Suprapubic skin (tissue), 4 donors: ENCODE results near the gene RIBC2. TPM values are rescaled to one million over a fixed set of nuclear protein-coding genes. Genes with fewer than 3 reads are reported as not detected.
A peak's percentile ranks its signal among the peaks of the same experiment; 100 is the strongest.

Experiments
- DNase-seq, 2 donors: peaks; one replicate each; pipeline ENCODE4 v3.0.0-alpha.2; 2019; ENCODE audit warnings: low spot score in 2 of 2
- H3K27ac ChIP-seq: fragments of 200-600 bp; sonication (generic); one replicate; pipeline ENCODE4 v1.5.1; 2019
- H3K27me3 ChIP-seq: fragments of 200-600 bp; sonication (generic); one replicate; pipeline ENCODE4 v1.5.1; 2019
- H3K36me3 ChIP-seq: fragments of 200-600 bp; sonication (generic); one replicate; pipeline ENCODE4 v1.5.1; 2019
- H3K4me1 ChIP-seq: fragments of 200-600 bp; sonication (generic); one replicate; pipeline ENCODE4 v1.5.1; 2019
- H3K4me3 ChIP-seq: fragments of 200-600 bp; sonication (generic); one replicate; pipeline ENCODE4 v1.5.1; 2019; ENCODE audit warnings: mild to moderate bottlenecking
- H3K9me3 ChIP-seq: fragments of 200-600 bp; sonication (generic); one replicate; pipeline ENCODE4 v1.5.1; 2019
- EP300 ChIP-seq: sonication (generic); formaldehyde crosslinking; IDR thresholded peaks from one replicate; pipeline ENCODE4 v1.6.1; 2017; ENCODE audit warnings: antibody characterized with exemption
- POLR2A ChIP-seq, 2 donors: fragments of 450-650 bp; IDR thresholded peaks; one replicate each; pipeline ENCODE4 v1.6.1; 2017; ENCODE audit warnings: antibody characterized with exemption in 2 of 2, mild to moderate bottlenecking in 2 of 2, moderate library complexity in 2 of 2
- POLR2AphosphoS5 ChIP-seq, 3 donors: sonication (generic); formaldehyde crosslinking; IDR thresholded peaks; one replicate each; pipeline ENCODE4 v1.6.1; 2017; ENCODE audit warnings: antibody characterized with exemption in 3 of 3
- WGBS: methylation state at CpG from one replicate; pipeline ENCODE4 v1.1.5; 2018; 5-methylcytosine and 5-hydroxymethylcytosine counted together
- total RNA-seq, 4 donors: library from RNA; depleted of rRNA; stranded (reverse); fragments of >200 nt; gene quantifications; one replicate each; pipeline ENCODE4 v1.1.0, GENCODE V29; 2016
- TF ChIP-seq, protein P1 (sequence below), 2 donors: fragments of 200-600 bp in 1 of 2; fragments of 450-650 bp in 1 of 2; sonication (generic) in 1 of 2; IDR thresholded peaks; one replicate each; pipeline ENCODE4 v1.5.1; 2016 to 2019; ENCODE audit warnings: antibody characterized with exemption in 2 of 2, mild to moderate bottlenecking in 1 of 2, moderate library complexity in 1 of 2

The RIBC2 gene
- total RNA-seq, 4 donors from 2014 or later: 0.30 to 5.7 TPM; not detected in 2

DNA sequence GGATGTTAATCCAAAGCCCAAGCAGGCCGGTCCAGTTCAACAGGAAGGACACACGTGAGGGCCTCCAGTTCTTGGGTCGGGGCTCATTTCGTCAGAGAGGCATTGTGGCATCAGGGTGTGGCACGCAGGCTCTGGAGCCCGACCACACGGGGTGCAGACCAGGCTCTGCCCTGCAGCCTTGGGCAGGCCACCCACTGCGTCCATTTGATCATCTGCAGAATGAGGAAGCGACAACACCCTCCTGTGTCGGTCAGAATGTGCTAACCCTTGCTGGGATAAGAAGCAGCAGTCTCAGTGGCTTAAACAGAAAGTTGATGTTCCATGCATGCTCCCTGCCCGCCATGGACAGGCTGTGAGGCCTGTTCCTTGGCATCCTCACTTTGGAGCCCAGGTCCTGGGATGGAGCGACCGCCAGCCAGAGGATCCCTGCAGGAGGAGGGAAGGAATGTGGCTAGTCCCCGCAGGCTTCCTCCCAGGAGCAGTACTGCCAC, 10.8 kb downstream of the RIBC2 start:
- Histone ChIP-seq H3K36me3 (no peaks in the 10 kb centered on the region), H3K9me3 (no peaks in the 10 kb centered on the region), H3K4me1 (peaks cover 8% of the 10 kb centered on the region), H3K27me3 (no peaks in the 10 kb centered on the region), H3K27ac (peak overlapping the region; percentile 55), H3K4me3 (no peak overlapping the region)
- peak in 1 of 3 donors; percentile 11 for TF ChIP-seq POLR2AphosphoS5 (IDR thresholded peaks at IDR 0.05)
- TF ChIP-seq, protein P1, sequence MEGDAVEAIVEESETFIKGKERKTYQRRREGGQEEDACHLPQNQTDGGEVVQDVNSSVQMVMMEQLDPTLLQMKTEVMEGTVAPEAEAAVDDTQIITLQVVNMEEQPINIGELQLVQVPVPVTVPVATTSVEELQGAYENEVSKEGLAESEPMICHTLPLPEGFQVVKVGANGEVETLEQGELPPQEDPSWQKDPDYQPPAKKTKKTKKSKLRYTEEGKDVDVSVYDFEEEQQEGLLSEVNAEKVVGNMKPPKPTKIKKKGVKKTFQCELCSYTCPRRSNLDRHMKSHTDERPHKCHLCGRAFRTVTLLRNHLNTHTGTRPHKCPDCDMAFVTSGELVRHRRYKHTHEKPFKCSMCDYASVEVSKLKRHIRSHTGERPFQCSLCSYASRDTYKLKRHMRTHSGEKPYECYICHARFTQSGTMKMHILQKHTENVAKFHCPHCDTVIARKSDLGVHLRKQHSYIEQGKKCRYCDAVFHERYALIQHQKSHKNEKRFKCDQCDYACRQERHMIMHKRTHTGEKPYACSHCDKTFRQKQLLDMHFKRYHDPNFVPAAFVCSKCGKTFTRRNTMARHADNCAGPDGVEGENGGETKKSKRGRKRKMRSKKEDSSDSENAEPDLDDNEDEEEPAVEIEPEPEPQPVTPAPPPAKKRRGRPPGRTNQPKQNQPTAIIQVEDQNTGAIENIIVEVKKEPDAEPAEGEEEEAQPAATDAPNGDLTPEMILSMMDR (IDR thresholded peaks at IDR 0.05): no peak
- DNase-seq: peak; percentile 75
- 74% methylated on average over 10 of the region's 14 CpGs for WGBS

GRCh38 chr22:45425101-45425500, 11.6 kb downstream of the RIBC2 start:
- DNase-seq: peak; percentile 28 to 48
- Histone ChIP-seq H3K4me1 (peaks cover 8% of the 10 kb centered on the region), H3K36me3 (no peaks in the 10 kb centered on the region), H3K9me3 (no peaks in the 10 kb centered on the region), H3K27ac (no peak overlapping the region), H3K4me3 (no peak overlapping the region), H3K27me3 (no peaks in the 10 kb centered on the region)
- TF ChIP-seq POLR2A (IDR thresholded peaks at IDR 0.05): no peak
- TF ChIP-seq POLR2AphosphoS5 (IDR thresholded peaks at IDR 0.05): no peak
- TF ChIP-seq EP300: no peak
- TF ChIP-seq, protein P1 (IDR thresholded peaks at IDR 0.05): no peak
- 68% methylated on average over 5 of the region's 5 CpGs for WGBS

GRCh38 chr22:45425531-45426265, 12.2 kb downstream of the RIBC2 start:
- Histone ChIP-seq H3K4me1 (peaks cover 8% of the 10 kb centered on the region), H3K27me3 (no peaks in the 10 kb centered on the region), H3K27ac (no peak overlapping the region), H3K9me3 (no peaks in the 10 kb centered on the region), H3K4me3 (no peak overlapping the region), H3K36me3 (no peaks in the 10 kb centered on the region)
- peak; percentile 58 to 72 for DNase-seq
- WGBS: 85% methylated on average over 14 of the region's 23 CpGs
- TF ChIP-seq, protein P1 (IDR thresholded peaks at IDR 0.05): no peak
- no peak for TF ChIP-seq POLR2A (IDR thresholded peaks at IDR 0.05)

DNA sequence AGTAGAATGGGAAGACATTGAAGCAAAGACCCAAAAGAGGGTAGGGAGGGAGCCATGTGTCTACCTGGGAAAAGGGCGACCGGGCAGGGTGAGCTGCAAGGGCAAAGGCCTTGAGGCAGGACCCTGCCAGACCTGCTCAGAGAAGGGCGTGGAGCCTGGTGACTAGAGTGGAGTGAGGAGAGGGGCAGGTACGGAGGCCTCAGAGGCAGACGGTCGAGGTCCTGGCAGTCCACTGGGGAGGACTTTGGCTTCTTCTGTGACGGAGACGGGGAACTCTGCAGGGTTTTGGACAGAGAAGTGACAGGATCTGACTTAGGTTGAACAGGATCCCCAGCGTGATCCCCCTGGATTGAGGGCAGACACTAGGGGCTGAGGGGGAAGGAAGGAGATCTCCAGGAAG, 12.9 kb downstream of the RIBC2 start:
- H3K36me3 ChIP-seq: no peaks in the 10 kb centered on the region
- whole genome bisulfite sequencing: 97% methylated on average over 9 of the region's 9 CpGs
- H3K4me3 ChIP-seq: no peak overlapping the region
- TF ChIP-seq EP300 (no peak), POLR2A (IDR thresholded peaks at IDR 0.05) (no peak), POLR2AphosphoS5 (IDR thresholded peaks at IDR 0.05) (no peak)
- TF ChIP-seq, protein P1 (IDR thresholded peaks at IDR 0.05): no peak
- DNase-seq: peak; percentile 49 to 71
- H3K9me3 ChIP-seq: no peaks in the 10 kb centered on the region
- H3K27ac ChIP-seq: no peak overlapping the region
- no peaks in the 10 kb centered on the region for H3K27me3 ChIP-seq
- H3K4me1 ChIP-seq: peaks cover 8% of the 10 kb centered on the region

DNA sequence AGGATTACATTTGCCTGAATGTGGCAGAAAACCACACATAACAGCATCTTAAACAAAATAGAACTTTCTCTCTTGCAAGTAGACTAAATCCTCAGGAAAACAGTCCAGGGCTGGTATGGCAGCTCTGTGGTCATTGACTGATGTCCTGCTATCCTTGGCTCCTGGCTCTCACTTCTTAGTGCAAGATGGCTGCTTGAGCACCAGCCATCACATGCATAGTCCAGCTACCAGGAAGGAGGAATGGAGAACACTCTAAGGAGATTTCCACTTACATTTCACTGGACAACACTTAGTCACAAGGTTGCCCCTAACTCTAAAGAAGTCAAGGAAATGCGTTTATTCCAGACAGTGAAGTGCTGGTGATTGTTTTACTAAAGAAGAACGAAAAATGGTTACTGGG, 13.6 kb downstream of the RIBC2 start:
- 77% methylated on average over 2 of the region's 2 CpGs for WGBS

More for the DNA sequence above, 13.6 kb downstream of the RIBC2 start:
- no peak for TF ChIP-seq EP300
- no peak for TF ChIP-seq POLR2AphosphoS5 (IDR thresholded peaks at IDR 0.05)
- TF ChIP-seq, protein P1 (IDR thresholded peaks at IDR 0.05): no peak
- TF ChIP-seq POLR2A (IDR thresholded peaks at IDR 0.05): no peak
- H3K36me3 ChIP-seq: no peaks in the 10 kb centered on the region
- H3K9me3 ChIP-seq: no peaks in the 10 kb centered on the region
- no peak overlapping the region for H3K27ac ChIP-seq
- DNase-seq: no peak
- no peak overlapping the region for H3K4me3 ChIP-seq
- H3K27me3 ChIP-seq: no peaks in the 10 kb centered on the region
- peaks cover 8% of the 10 kb centered on the region for H3K4me1 ChIP-seq
